HG02623 (cell line): Measurements from ENCODE around the gene ADD3.
A peak's percentile ranks its signal among the peaks of the same experiment; 100 is the strongest.

ENCODE experiments used
- ATAC-seq: cut with Tn5 transposase; IDR thresholded peaks from one replicate; pipeline ENCODE4 v1.9.1; 2021; ENCODE audit warnings: moderate library complexity; ENCODE audit not compliant: unreplicated experiment

The ADD3 gene

DNA sequence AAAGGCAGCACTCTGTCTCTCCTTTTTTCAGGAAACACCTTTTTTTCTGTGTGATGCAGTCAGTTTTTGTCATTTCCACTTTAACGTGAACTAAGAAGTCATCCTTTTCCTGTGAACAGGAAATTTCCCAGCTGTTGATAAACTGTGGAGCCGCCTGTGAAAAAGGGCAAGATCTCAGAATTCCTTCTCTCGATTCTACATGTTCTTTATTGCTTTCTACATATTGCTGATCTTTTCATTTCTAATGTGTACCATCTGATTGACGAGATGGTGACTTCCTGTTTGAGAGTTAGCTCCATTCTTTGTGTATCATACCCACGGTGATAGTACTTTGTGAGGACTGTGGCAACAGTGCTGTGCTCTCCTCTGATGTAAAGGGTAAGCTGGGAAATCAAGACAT is 50.4 kb downstream of the ADD3 start:
- ATAC-seq = no peak

DNA sequence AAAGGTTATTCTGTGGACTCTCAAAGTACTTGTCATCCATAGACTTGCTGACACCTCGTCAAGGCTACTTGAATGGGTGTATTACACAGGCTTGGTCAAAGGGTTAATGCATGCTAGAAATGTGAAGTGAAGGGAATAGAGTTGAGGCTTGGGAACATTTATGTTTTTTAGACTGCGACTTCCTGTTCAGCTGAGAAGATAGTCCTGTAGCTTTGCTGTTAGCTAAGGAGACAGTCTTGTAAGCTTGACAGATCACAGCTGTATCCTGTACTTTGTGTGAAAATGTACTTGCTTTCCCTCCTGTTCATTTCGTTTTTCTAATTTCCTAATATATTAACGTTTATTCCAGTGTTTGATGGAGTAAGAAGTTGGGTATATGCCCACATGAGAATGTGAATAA is 52.1 kb downstream of the ADD3 start:
- no peak for ATAC-seq

DNA sequence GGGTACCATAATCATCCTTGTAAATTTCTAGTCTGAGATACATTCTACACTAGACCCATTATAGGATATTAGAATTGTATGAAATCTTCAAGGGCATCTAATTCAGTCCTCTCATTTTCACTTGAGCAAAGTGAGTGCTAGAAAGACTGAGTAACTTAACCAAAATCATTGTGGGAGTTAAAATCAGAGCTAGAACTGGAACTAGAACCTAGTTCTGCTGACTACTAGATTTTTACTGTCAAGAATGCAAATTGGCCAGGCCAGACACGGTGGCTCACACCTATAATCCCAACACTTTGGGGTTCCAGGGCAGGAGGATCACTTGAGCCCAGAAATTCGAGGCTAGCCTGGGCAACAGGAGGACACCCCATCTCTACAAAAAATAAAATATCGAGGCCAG is 53.9 kb downstream of the ADD3 start:
- ATAC-seq = no peak

DNA sequence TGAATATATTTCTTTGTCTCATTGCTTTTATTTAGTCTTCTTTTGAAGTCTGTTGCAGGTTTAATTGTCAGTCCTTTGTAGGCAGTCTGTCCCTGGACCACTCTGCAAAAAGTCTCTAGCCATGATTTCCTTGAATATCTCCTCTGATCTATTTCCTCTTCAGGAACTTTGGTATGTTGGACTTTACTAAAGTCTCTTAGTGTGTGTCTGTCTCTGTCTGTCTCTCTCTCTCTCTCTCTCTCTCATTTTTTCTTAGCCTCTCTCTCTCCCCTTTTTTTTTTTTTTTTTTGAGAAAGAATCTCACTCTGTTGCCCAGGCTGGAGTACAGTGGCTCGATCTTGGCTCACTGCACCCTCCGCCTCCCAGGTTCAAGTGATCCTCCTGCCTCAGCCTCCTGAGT is 57.5 kb downstream of the ADD3 start:
- no peak for ATAC-seq

DNA sequence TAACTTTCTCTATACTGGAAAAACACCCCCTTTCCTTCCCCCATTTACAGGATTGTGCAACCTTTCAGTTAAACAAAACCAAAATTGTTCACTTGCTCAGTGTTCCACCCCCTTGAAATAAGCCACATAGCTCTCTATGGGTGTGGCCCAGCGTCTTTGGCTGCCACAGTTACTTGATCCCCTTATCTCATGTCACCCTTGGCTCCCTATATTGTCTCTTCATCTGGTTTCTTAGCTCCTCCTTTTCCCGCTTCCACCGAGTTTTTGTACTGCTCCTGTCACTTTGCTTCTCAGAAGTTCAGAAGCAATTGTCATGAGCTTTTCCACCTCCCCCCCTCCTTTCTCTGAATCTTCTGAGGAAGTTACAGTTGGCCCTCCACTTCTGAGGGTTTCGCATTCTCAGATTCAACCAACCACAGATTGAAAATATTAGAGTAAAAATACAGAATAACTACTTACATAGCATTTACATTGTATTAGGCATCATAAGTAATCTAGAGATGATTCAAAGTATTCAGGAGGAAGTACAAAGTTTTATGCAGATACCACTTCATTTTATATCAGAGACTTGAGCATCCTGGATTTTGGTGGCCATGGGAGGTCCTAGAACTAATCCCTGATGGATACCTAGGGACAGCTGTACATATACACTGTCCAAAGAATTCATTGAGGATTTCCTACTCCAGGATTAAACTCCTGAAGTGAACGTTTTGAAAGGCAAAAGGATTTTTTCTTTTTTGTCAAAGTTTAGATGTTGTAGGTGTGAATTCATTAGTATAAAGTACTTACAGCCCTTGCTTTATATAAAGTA is 60.4 kb downstream of the ADD3 start:
- peak; percentile 40 for ATAC-seq

DNA sequence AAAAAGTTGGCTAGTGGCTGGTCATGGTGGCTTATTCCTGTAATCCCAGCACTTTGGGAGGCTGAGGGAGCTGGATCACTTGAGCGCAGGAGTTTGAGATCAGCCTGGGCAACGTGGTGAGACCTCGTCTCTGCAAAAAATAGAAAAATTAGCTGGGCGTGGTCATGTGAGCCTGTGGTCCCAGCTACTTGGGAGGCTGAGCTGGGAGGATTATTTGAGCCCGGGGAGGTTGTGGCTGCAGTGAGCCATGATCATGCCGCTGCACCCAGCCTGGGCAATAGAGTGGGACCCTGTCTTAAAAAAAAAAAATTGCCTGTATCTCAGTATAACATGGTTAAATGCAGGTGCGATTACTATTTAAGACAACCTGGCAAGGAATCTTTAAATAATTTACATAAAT is 61.0 kb downstream of the ADD3 start:
- ATAC-seq = no peak

DNA sequence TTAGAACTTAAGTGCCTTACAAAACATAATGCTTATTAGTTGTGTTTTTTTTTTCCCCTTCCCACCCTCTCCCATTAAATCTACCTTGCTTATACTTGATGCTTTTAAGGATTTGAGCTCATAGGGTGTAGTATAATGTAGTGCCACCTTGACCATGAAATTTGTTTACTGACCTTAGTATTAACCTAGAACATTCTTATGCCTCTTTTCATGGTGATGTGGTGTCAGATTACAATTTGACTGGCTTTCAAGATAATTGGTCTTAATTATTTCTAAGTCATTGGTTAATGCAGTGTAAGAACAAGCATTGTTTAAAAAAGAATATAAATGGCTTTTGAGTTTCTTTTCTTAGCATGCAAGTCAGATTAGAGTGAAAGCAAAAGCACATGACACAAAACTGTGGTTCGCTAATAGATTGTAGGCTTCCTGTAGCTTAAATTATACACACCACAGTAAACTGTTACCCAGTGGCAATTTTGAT is 61.8 kb downstream of the ADD3 start:
- peak; percentile 50 for ATAC-seq

DNA sequence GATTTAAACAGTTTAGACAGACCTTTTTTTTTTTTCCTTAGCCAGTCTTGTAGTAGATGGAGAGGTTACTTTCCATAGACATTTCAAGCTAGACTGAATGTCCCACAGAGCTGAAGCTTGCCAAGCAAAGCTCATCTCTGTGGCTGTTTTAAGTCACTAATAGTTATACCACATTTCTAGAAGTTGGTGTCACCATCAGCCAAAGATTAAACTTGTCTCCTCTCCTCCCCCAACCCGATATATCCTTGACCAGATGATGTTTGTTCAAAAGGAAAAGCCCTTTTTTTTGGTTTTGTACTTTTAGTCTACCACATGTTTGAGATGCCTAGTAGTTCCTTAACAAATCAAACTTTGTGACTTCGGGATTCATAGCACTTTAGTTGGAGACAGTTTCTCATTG is 66.1 kb downstream of the ADD3 start:
- ATAC-seq = no peak

DNA sequence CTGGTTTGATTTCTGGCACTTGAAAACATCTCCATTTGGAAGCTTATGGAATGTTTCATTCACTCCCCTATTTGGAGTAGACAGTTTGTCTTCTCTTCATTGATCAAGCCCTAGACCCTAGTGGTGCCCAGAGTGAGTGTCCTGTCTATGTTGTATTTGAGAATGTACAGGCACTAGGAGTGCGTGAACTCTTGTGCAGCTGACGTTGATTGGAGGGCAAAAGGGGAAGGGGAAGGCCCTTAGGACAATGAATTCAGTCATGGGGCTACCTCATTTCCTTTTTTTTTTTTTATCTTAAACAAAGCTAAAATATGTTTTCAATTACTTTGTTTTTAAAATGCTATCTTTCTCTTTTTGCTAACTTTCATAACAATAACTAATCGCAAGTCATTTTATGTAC is 66.5 kb downstream of the ADD3 start:
- ATAC-seq = no peak

DNA sequence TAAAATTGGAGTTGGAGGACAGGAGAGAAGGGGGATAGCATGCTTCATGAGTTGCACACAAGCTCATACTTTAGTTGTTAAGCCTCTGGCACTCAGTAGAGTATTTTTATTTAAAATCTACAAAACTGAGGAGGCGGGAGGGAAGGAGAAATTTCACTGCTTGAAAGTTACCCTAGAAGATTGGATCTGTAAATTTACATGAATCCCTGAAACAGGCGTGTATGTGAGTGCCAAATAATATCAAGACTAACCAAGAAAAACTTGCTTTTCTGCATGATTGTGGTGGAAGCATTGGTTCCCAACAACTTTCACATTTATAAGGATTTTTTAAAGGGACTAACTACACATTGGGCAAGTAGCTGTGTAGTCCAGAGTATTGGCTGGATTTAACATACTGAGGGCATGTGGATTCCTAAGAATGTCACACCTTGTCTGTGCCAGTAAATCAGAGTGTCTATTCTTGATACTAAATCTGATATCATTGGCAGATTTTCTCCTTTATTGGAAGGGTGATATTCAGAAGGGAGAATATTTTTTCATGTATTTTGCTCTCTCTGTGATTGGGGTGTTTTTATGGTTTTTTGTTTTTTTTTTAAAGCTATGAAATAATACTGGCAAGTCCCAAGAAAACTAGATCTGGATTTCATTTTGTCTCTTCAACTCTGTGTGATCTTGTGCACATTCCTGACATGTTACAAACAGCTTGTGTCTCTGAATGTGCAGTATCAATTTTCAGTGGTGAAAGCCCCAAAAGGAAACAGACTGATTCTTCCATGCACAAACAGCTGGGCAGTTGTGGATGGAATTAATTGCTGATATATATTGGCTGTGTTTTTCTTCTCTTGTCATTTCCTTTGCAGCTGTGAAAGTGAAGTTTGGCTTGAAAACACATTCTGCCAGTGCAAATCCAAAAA is 67.2 kb downstream of the ADD3 start:
- no peak for ATAC-seq

DNA sequence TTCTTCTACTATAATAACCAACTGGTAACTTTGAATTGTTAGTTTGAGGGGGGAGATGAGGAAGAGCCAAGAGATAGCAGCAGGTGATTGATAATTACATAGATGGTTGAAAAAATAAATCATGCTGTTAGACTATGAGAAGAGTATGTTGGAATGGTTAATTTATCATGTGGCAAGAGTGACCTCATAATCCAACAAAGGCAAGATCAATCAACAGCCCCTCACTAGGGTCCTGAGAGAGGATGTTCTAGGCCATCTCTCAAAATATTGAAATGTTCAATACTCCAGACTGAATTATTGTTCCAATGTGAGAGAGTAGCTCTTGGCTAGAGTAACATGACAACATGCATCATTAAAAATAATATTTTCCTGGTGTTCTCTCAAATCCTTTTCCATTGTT is 67.9 kb downstream of the ADD3 start:
- no peak for ATAC-seq

DNA sequence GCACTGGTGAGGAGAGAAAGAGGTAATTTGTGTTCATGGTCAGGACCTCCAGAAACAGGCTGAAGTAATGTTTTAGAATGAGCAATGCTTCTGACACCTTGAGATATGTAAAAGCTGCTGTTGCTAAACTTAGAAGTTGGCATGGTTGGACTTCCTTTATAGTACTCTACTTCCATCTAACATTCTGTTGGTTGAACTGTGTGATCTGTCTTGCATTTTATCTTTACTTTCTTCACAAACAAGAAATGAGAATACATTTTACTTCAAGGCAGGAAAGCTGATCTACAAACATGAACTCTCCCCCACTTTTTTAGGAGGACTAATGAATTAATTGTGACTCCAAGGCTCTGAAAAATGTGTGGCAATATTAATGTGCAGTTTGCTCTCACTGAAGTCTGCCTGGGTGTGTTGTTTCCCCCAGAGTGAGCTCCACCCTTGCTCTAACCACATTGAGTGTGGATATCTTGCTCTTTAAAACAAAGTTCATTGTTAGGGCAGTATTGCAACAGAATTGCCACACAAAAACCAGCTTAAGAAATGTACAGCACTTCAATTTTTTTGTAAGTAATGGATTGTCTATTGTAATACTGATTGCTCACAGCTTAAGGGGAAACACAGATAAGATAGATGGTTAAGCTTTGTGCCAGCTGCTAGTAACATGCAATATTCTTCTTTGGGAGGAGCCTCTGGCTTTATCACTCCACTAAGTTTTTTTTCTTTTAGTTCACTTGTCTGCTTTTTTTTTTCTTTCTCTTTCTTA is 69.0 kb downstream of the ADD3 start:
- ATAC-seq = peak; percentile 67

DNA sequence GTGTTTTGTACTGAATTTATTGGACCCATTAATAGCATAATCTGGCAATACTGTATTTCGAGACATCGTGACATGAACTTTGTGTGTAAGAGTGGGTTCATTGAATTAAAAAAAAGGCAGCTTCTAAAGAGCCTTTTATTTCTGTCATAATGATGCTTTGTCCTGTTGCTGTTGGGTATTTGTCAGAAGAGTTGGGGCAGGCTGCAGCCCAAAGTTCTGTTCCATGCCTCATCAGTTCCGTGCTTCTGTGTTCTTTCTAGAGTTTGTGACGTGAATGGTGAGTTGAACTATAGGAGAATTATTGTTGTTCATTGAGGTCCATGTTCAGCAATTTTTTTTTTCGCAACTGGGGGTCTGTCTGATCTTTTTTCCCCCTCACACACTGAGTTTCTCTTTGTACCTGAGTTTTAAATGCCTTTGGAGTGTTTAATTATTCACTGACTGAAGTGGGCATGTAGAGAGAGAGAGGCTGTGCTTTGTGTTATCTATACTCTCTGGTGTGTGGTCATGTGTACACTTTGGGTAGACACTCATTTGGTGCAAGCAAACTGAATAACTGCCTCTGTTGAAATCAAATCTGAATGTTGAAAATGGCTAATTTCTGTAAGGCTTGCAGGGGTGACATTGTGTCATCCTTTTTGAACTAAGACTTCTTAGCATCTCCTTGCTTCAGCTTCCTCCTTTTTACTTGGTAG is 69.8 kb downstream of the ADD3 start:
- no peak for ATAC-seq

DNA sequence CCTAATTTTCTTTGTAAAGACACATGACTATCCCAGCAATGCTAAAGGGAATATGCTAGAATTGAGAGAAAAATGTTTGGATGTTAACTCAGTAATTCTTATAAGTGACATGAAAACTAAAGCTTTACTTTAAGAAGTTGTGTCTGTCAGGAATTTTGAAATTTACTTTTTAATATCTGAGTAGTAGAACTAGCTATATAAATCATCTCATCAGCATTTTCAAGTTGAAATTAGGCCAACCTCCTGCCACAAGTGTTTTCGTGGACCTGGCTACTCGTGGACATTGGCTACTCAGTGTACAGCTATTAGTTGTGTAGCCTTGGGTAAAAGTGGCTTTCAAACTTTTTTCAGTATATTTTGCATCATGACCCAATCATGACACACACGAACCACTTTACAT is 70.5 kb downstream of the ADD3 start:
- no peak for ATAC-seq

DNA sequence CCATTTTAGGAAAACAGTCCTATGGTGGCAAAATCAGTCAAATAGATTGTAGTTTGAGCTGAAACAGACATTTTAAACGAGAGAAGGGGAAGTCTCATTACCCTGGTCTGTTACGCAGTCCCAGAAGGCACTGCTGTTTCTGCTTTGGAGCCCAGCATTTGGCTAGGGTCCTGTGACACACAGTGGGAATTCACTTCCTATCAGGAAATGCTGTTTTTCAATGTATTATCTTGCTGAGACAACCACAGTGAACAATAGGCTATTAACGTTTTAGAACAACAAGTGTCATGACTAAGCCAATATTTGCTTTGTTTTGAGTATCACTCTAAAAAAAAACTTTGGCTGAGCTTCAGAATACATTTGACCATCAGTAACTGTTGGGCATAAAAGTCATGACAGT is 74.1 kb downstream of the ADD3 start:
- no peak for ATAC-seq

DNA sequence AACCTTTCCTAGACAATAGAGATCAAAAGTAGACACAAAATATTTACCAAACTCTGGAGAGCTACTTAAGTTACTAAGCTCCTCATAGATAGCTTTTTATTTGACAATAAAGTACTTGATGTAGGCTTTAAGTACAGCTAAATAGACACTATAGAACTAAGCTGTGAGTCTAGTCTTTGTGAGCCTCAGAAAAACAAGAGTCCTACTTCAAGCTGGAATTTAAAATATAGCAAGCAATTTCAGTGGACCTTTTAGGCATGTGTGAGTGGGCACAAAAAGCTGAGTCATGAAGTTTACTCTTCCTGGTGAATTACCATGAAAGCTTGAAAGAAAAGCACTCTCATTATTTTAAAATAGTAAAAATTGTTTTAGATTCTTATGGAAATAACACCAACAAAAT is 76.1 kb downstream of the ADD3 start:
- ATAC-seq = no peak

DNA sequence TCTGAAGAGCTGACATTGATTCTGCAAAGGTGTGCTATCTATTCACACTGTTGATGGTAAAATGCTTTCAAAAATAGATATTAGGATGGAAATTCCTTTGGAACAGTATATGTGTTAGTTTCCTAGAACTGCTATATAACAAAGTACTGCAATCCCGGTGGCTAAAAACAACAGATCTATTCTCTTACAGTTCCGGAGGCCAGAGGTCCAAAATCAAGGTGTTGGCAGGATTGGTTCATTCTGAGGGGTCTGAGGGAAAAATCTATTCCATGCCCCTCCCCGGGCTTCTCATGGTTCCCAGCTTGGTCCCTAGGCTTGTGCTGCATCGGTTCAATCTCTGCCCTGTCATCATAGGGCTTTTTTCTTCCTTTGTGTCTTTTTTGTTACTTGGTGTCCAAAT is 79.9 kb downstream of the ADD3 start:
- no peak for ATAC-seq

DNA sequence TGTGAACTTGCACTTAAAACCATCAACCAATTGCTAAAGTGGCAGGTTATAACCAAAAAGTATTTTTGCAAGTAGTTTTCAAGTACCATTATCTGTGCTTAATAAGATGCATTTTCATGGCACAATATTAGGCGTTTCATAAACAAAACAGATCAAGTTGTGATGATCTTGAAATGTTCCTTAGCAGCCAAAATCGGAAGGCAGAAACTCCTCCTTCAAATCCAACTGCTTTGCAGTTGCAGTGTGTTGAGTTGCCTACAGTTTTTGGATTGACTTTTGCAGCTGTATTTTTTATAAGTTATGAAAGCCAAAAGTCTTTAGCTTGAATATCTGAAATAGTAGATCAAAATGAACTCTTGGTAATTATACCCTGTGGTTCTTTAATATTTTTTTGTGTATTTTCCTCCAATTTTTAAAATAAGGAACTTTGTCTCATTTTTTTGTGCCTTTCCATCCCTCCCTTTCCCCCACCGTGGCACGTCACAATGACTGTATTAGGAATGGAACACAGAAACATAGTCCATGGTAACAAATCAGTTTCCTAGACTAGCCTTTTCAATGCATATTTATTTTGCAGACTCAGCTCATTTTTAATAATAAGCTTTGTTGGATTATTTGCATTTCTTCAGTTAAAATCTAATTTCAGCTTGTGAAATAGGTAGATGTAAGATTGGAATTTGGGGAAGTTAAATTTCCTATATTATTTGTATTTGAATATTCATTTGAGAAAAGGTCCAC is 80.8 kb downstream of the ADD3 start:
- no peak for ATAC-seq

DNA sequence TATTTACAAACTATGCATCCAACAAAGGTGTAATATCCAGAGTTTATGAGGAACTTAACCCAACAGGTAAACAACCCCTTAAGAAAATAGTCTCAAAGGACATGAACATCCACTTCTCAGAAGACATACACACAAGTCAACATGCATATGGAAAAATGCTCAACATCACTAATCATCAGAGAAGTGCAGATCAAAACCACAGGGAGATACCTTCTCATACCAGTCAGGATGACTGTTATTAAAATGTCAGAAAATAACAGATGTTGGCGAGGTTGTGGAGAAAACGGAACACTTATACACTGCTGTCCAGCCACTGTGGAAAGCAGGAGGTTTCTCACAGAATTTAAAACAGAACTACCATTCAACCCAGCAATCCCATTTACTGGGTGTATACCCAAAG is 84.0 kb downstream of the ADD3 start:
- ATAC-seq = no peak

DNA sequence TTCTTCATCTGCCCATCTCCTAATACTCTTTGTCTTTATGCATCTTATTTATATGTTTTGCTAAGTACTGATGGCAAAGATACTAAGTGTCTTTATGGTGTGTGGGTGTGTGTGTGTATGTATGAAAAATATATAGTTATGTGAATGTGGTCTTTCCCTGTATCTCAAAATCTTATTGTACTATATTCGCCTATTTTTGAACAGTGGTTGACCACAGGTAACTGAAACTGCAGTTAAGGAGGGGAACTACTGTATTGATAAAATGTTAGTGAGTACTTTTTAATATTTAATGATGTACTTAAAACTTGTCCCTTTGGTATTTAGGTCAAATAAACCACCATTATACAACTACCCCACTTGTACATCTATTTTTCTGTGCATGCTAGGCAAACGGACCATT is 85.9 kb downstream of the ADD3 start:
- no peak for ATAC-seq
